Kidney (tissue), 14 donors: ENCODE results near the gene PPP1R14C. TPM values are rescaled to one million over a fixed set of nuclear protein-coding genes. Genes with fewer than 3 reads are reported as not detected.

Experiments used
- DNase-seq, 5 donors: peaks; one replicate each; pipeline ENCODE4 v3.0.0-alpha.2; 2013 to 2020
- FAIRE-seq: peaks from 2 replicates; lab custom pipeline; 2012; peaks lifted over from hg19 to GRCh38; lab: Jason Lieb, UNC
- H3K27ac ChIP-seq, 2 donors: one replicate each; pipeline ENCODE4 v1.7.0; 2013; ENCODE audit warnings: low read depth in 2 of 2, low read length in 2 of 2, inconsistent platforms in 1 of 2
- H3K27me3 ChIP-seq: one replicate; pipeline ENCODE4 v1.7.1; 2013; ENCODE audit warnings: low read length, inconsistent platforms; ENCODE audit not compliant: control insufficient read depth, insufficient read depth
- H3K36me3 ChIP-seq, 3 donors: one replicate each; pipeline versions ENCODE4 v1.7.0 to v1.7.1; 2013; ENCODE audit warnings: low read length in 3 of 3, control low read depth in 1 of 3, inconsistent platforms in 1 of 3; ENCODE audit not compliant: insufficient read depth in 3 of 3, control insufficient read depth in 2 of 3
- H3K4me1 ChIP-seq, 3 donors: one replicate each; pipeline versions ENCODE4 v1.7.0 to v1.7.1; 2013; ENCODE audit warnings: low read length in 3 of 3, inconsistent platforms in 1 of 3, low read depth in 1 of 3; ENCODE audit not compliant: control insufficient read depth in 2 of 3, insufficient read depth in 2 of 3
- H3K4me3 ChIP-seq, 3 donors: one replicate each; pipeline versions ENCODE4 v1.7.0 to v1.8.1; 2013; ENCODE audit warnings: low read length in 3 of 3, control low read depth in 1 of 3, inconsistent platforms in 1 of 3
- H3K9ac ChIP-seq, 3 donors: one replicate each; pipeline versions ENCODE4 v1.7.0 to v1.7.1; 2013; ENCODE audit warnings: low read length in 3 of 3, control low read depth in 1 of 3, inconsistent platforms in 1 of 3
- H3K9me3 ChIP-seq, 3 donors: one replicate each; pipeline versions ENCODE4 v1.7.0 to v1.7.1; 2013; ENCODE audit warnings: low read length in 3 of 3, control low read depth in 1 of 3, inconsistent platforms in 1 of 3; ENCODE audit not compliant: control insufficient read depth in 2 of 3, insufficient read depth in 1 of 3
- CTCF ChIP-seq: IDR thresholded peaks from 3 replicates; pipeline ENCODE4 v1.5.1; 2012; ENCODE audit warnings: mild to moderate bottlenecking, moderate library complexity, borderline replicate concordance; ENCODE audit not compliant: insufficient read depth; ENCODE audit errors: extremely low read depth
- intact Hi-C: fragments of 100-400 bp; cut with DNase I; formaldehyde crosslinking; loops from one replicate; pipeline ENCODE4 v1.11.1; 2022
- polyA plus RNA-seq: library from polyadenylated mRNA; stranded (reverse); fragments of 350-450 nt; fragmentation: Illumina TruSeq; extraction: RNeasy Lipid Tissue Mini Kit (QIAGEN cat#74804); gene quantifications from one replicate; pipeline ENCODE4 v1.2.3, GENCODE V29; 2014; ENCODE audit warnings: low read depth, low replicate concordance; ENCODE audit not compliant: insufficient read depth
- total RNA-seq: library from RNA; stranded (reverse); fragmentation: NEBNext Ultra II Directional; extraction: Animal tissue kit (Norgen Biotek cat#: 25700); gene quantifications from one replicate; pipeline ENCODE4 v1.2.1, GENCODE V29; 2021
- donor health status: control.
- donor health status: control.
- donor health status: control.
- donor health status: control.
- donor health status: control.
- donor health status: DM: yes; HTN: yes; CAD: no.
- donor health status: Normal renal cell carcinoma (clear cell type).

PPP1R14C gene
- total and polyA plus RNA-seq, 2 donors from 2014 or later: 6.5 to 15.8 TPM

- Histone ChIP-seq H3K9ac (no peak overlapping the region), H3K9me3 (no peaks in the 10 kb centered on the region), H3K4me3 (no peak overlapping the region), H3K27me3 (no peaks in the 10 kb centered on the region), H3K27ac (no peak overlapping the region), H3K36me3 (no peaks in the 10 kb centered on the region), H3K4me1 (no peaks in the 10 kb centered on the region)
- TF ChIP-seq CTCF: no peak
- DNase-seq (no peak), FAIRE-seq (no peak)
- intact Hi-C loops: no loop called here
Measured at GRCh38 chr6:150266309-150266708, 123.5 kb downstream of the PPP1R14C start.

DNA sequence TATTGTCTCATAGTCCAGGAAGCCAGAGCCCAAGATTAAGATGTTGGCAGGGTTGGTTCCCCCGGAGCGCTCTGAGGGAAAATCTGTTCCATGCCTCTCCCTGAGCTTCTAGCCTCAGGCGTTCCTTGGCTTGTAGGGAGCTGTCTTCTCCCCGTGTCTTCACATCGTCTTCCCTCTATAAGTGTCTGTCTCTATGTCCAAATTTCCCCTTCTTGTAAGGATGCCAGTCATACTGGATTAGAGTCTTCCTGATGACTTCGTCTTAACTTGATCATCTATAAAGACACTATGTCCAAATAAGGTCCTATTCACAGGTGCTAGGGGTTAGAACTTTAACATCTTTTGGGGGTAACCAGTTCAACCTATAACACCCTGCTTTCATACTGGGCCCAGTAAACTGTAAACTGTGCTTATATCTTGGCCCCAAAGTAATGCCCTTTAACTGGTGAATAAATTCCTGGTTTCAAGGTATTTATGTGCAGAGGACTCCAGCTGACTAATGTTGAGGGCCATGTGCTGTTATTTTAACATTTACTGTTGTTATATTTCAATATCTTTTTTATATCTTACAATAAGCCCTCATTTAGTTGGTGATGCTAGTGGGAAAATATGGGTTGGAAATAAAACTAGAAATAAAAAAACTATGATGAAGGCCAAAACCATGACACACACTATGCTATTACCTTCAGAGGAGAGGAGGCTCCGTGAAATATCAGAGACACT lies 124.3 kb downstream of the PPP1R14C start:
- FAIRE-seq: no peak
- intact Hi-C loops: no loop called here
- H3K9ac ChIP-seq: no peak overlapping the region

GRCh38 chr6:150267686-150268561 lies 125.1 kb downstream of the PPP1R14C start:
- no peak for FAIRE-seq
- intact Hi-C loops: no loop called here

More for the DNA sequence above, 124.3 kb downstream of the PPP1R14C start:
- no peak for DNase-seq
- Histone ChIP-seq H3K4me3 (no peak overlapping the region), H3K27me3 (no peaks in the 10 kb centered on the region), H3K4me1 (no peaks in the 10 kb centered on the region), H3K36me3 (no peaks in the 10 kb centered on the region), H3K27ac (no peak overlapping the region), H3K9me3 (no peaks in the 10 kb centered on the region)
- no peak for TF ChIP-seq CTCF

More at GRCh38 chr6:150267686-150268561, 125.1 kb downstream of the PPP1R14C start:
- no peak overlapping the region for H3K27ac ChIP-seq
- no peaks in the 10 kb centered on the region for H3K27me3 ChIP-seq
- H3K4me1 ChIP-seq: no peaks in the 10 kb centered on the region
- H3K9ac ChIP-seq: no peak overlapping the region
- peak in 1 of 5 donors; percentile 24 for DNase-seq
- H3K9me3 ChIP-seq: no peaks in the 10 kb centered on the region
- TF ChIP-seq CTCF: no peak
- H3K4me3 ChIP-seq: no peak overlapping the region
- no peaks in the 10 kb centered on the region for H3K36me3 ChIP-seq
